ENCODE data around the gene SYT17. TPM values are rescaled to one million over a fixed set of nuclear protein-coding genes. Genes with fewer than 3 reads are reported as not detected.

SYT17 gene
- total and polyA plus RNA-seq, 10 of the 15 experiments (the other 5 are each of a cell fraction or from before 2014, with no cell fraction given), result 3.7 to 12.3 (median 5.0) TPM

DNA sequence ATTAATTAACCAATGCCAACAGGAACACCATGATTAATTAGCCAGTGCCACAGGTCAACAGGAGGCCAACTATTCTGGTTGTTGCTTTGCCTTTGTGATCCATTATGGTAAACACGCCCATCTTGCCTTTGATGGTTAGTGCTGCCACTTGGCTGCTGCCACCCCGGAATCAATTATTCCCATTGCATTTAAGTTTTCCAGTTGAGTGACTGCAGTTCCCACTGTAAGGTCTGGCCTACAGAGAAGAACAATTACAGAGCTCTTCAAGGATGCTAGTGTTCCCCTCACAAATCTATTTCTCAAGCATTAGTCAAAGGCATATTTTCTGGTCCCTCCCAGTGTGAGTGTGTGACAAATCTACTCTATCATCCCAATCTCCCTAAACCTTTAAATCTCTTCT is 110.4 kb downstream of the SYT17 start:
- no peak overlapping the region for H3K4me2 ChIP-seq (ENCODE audit: control insufficient read depth, insufficient read depth)
- 33% methylated on average over 2 of the region's 2 CpGs for WGBS (ENCODE audit: insufficient coverage, insufficient replicate concordance, low lambda C conversion rate, missing lambda C conversion rate)
- POLR2A ChIA-PET, result no interaction called here
- SMC1A ChIA-PET (ENCODE audit: uncharacterized antibody, unreplicated experiment), result interaction anchor here (1.0 kb wide), 1 partner anchor 13 kb away, joined by 3 read pairs; no protein-coding TSS in a partner anchor
- H3K4me3 ChIP-seq, result no peak overlapping the region
- no peaks in the 10 kb centered on the region for H3K36me3 ChIP-seq (ENCODE audit: control insufficient read depth in 2 of 2, insufficient read depth in 2 of 2, low read length in 1 of 2)
- ATAC-seq (no peak), DNase-seq (ENCODE audit: low read depth, low spot score) (no peak), FAIRE-seq (no peak)
- RAD21 ChIA-PET (ENCODE audit: unreplicated experiment), result no interaction called here
- no TSS peak for BruUV-seq (replicated peaks)
- no peaks in the 10 kb centered on the region for H3K27me3 ChIP-seq (replicated peaks in 1 of 2; ENCODE audit: control insufficient read depth in 2 of 2, insufficient read depth in 2 of 2, low read length in 1 of 2)
- no peaks in the 10 kb centered on the region for H4K20me1 ChIP-seq (ENCODE audit: control insufficient read depth, insufficient read depth)
- intact Hi-C loops (cut with micrococcal nuclease; ENCODE audit: unreplicated experiment), result no loop called here
- no peak overlapping the region for H2AFZ ChIP-seq (ENCODE audit: control insufficient read depth, low read depth, low read length)
- H3K9me3 ChIP-seq (replicated peaks; ENCODE audit: control insufficient read depth, insufficient read depth, low read length), result no peaks in the 10 kb centered on the region
- in situ Hi-C loops (cut with MboI), result no loop called here
- no peaks in the 10 kb centered on the region for H3K79me2 ChIP-seq (ENCODE audit: control insufficient read depth, insufficient read depth, low read length)
- H3K9ac ChIP-seq (ENCODE audit: control insufficient read depth, insufficient read depth, low read length), result no peak overlapping the region
- no peak overlapping the region for H3K27ac ChIP-seq (ENCODE audit: control insufficient read depth, insufficient read depth)
- H3K4me1 ChIP-seq (ENCODE audit: control insufficient read depth, insufficient read depth, low read length), result no peaks in the 10 kb centered on the region
- CTCF ChIA-PET, result no interaction called here
- TF ChIP-seq POU2F2 (IDR thresholded peaks at IDR 0.05; ENCODE audit: borderline replicate concordance, low read depth, low read length), result no peak
- TF ChIP-seq ATF7 (IDR thresholded peaks at IDR 0.05; ENCODE audit: low read depth), result no peak
- no peak for TF ChIP-seq HDAC6 (IDR thresholded peaks at IDR 0.05; ENCODE audit: unreplicated experiment)
- TF ChIP-seq SMAD1 (IDR thresholded peaks at IDR 0.05; ENCODE audit: low read depth, partially characterized antibody), result no peak
- no peak for TF ChIP-seq NFYA (IDR thresholded peaks at IDR 0.05; ENCODE audit: borderline replicate concordance, low read depth, low read length)
- no peak for TF ChIP-seq POLR2A (IDR thresholded peaks at IDR 0.05; ENCODE audit: low read depth, low read length)
- TF ChIP-seq ZBED1 (IDR thresholded peaks at IDR 0.05; ENCODE audit: borderline replicate concordance), result no peak
- no peak for TF ChIP-seq POLR2AphosphoS2 (IDR thresholded peaks at IDR 0.05; ENCODE audit: low read depth, low read length)
- no peak for TF ChIP-seq RAD21 (IDR thresholded peaks at IDR 0.05; ENCODE audit: insufficient read depth, low read depth, low read length)
- TF ChIP-seq JUND (IDR thresholded peaks at IDR 0.05; ENCODE audit: low read depth, low read length), result no peak
- no peak for TF ChIP-seq RCOR1 (conservative IDR thresholded peaks at IDR 0.05; ENCODE audit: low read depth, low read length)
- TF ChIP-seq, protein P1, sequence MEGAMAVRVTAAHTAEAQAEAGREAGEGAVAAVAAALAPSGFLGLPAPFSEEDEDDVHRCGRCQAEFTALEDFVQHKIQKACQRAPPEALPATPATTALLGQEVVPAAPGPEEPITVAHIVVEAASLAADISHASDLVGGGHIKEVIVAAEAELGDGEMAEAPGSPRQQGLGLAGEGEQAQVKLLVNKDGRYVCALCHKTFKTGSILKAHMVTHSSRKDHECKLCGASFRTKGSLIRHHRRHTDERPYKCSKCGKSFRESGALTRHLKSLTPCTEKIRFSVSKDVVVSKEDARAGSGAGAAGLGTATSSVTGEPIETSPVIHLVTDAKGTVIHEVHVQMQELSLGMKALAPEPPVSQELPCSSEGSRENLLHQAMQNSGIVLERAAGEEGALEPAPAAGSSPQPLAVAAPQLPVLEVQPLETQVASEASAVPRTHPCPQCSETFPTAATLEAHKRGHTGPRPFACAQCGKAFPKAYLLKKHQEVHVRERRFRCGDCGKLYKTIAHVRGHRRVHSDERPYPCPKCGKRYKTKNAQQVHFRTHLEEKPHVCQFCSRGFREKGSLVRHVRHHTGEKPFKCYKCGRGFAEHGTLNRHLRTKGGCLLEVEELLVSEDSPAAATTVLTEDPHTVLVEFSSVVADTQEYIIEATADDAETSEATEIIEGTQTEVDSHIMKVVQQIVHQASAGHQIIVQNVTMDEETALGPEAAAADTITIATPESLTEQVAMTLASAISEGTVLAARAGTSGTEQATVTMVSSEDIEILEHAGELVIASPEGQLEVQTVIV (IDR thresholded peaks at IDR 0.05; ENCODE audit: borderline replicate concordance, partially characterized antibody), result no peak
- TF ChIP-seq BMI1 (IDR thresholded peaks at IDR 0.05; ENCODE audit: borderline replicate concordance), result no peak
- TF ChIP-seq IKZF1 (conservative IDR thresholded peaks at IDR 0.05), result no peak
- TF ChIP-seq, protein P2, sequence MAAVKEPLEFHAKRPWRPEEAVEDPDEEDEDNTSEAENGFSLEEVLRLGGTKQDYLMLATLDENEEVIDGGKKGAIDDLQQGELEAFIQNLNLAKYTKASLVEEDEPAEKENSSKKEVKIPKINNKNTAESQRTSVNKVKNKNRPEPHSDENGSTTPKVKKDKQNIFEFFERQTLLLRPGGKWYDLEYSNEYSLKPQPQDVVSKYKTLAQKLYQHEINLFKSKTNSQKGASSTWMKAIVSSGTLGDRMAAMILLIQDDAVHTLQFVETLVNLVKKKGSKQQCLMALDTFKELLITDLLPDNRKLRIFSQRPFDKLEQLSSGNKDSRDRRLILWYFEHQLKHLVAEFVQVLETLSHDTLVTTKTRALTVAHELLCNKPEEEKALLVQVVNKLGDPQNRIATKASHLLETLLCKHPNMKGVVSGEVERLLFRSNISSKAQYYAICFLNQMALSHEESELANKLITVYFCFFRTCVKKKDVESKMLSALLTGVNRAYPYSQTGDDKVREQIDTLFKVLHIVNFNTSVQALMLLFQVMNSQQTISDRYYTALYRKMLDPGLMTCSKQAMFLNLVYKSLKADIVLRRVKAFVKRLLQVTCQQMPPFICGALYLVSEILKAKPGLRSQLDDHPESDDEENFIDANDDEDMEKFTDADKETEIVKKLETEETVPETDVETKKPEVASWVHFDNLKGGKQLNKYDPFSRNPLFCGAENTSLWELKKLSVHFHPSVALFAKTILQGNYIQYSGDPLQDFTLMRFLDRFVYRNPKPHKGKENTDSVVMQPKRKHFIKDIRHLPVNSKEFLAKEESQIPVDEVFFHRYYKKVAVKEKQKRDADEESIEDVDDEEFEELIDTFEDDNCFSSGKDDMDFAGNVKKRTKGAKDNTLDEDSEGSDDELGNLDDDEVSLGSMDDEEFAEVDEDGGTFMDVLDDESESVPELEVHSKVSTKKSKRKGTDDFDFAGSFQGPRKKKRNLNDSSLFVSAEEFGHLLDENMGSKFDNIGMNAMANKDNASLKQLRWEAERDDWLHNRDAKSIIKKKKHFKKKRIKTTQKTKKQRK (IDR thresholded peaks at IDR 0.05; ENCODE audit: low read depth, low read length), result no peak
- no peak for TF ChIP-seq FOXK2 (IDR thresholded peaks at IDR 0.05)
- TF ChIP-seq, protein P3, sequence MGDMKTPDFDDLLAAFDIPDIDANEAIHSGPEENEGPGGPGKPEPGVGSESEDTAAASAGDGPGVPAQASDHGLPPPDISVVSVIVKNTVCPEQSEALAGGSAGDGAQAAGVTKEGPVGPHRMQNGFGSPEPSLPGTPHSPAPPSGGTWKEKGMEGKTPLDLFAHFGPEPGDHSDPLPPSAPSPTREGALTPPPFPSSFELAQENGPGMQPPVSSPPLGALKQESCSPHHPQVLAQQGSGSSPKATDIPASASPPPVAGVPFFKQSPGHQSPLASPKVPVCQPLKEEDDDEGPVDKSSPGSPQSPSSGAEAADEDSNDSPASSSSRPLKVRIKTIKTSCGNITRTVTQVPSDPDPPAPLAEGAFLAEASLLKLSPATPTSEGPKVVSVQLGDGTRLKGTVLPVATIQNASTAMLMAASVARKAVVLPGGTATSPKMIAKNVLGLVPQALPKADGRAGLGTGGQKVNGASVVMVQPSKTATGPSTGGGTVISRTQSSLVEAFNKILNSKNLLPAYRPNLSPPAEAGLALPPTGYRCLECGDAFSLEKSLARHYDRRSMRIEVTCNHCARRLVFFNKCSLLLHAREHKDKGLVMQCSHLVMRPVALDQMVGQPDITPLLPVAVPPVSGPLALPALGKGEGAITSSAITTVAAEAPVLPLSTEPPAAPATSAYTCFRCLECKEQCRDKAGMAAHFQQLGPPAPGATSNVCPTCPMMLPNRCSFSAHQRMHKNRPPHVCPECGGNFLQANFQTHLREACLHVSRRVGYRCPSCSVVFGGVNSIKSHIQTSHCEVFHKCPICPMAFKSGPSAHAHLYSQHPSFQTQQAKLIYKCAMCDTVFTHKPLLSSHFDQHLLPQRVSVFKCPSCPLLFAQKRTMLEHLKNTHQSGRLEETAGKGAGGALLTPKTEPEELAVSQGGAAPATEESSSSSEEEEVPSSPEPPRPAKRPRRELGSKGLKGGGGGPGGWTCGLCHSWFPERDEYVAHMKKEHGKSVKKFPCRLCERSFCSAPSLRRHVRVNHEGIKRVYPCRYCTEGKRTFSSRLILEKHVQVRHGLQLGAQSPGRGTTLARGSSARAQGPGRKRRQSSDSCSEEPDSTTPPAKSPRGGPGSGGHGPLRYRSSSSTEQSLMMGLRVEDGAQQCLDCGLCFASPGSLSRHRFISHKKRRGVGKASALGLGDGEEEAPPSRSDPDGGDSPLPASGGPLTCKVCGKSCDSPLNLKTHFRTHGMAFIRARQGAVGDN (IDR thresholded peaks at IDR 0.05), result no peak

Measured in GM12878 (cell line).